HepG2 (cell line): Measurements from ENCODE around the gene RHOT2. TPM values are rescaled to one million over a fixed set of nuclear protein-coding genes. Genes with fewer than 3 reads are reported as not detected.

Experiments
- GFI1 ChIP-seq: sonication (generic); formaldehyde crosslinking; IDR thresholded peaks from 2 replicates; pipeline ENCODE4 v1.5.0; 2020; ENCODE audit warnings: missing genetic modification reagents, mild to moderate bottlenecking, borderline replicate concordance
- HDAC2 ChIP-seq: sonication (generic); formaldehyde crosslinking; IDR thresholded peaks from 2 replicates; pipeline ENCODE4 v1.4.0; 2020; ENCODE audit warnings: missing genetic modification reagents
- HNRNPUL1 ChIP-seq: fragments of 200-400 bp; formaldehyde crosslinking; IDR thresholded peaks from 2 replicates; pipeline ENCODE4 v1.6.1; 2017; ENCODE audit warnings: low read depth, mild to moderate bottlenecking, low read length, moderate library complexity
- IKZF1 ChIP-seq: fragments of 450-650 bp; IDR thresholded peaks from 2 replicates; pipeline ENCODE4 v1.7.1; 2016
- KDM6A ChIP-seq: IDR thresholded peaks from 2 replicates; pipeline ENCODE4 v1.6.1; 2016; ENCODE audit warnings: low read depth
- KLF15 ChIP-seq: sonication (generic); formaldehyde crosslinking; IDR thresholded peaks from 2 replicates; pipeline ENCODE4 v1.8.1; 2023; ENCODE audit warnings: borderline replicate concordance, mild to moderate bottlenecking, inconsistent platforms, missing genetic modification reagents, mixed read lengths
- MAZ ChIP-seq, 2 experiments: sonication (generic) in 1 of 2; formaldehyde crosslinking in 1 of 2; IDR thresholded peaks; 2 replicates each; pipeline versions ENCODE4 v1.5.0 to v1.6.1; 2012 to 2020; ENCODE audit warnings: low read depth in 2 of 2, mild to moderate bottlenecking in 2 of 2, borderline replicate concordance in 1 of 2, improper control_type of control experiment in 1 of 2, low read length in 1 of 2, missing genetic modification reagents in 1 of 2, moderate library complexity in 1 of 2
- MTA1 ChIP-seq: sonication (generic); formaldehyde crosslinking; IDR thresholded peaks from 2 replicates; pipeline ENCODE4 v1.4.0; 2020; ENCODE audit warnings: missing genetic modification reagents, mild to moderate bottlenecking, borderline replicate concordance
- NFE2 ChIP-seq: sonication (generic); formaldehyde crosslinking; IDR thresholded peaks from 2 replicates; pipeline ENCODE4 v1.4.0; 2020; ENCODE audit warnings: missing genetic modification reagents
- SPEN ChIP-seq: sonication (generic); formaldehyde crosslinking; IDR thresholded peaks from 2 replicates; pipeline ENCODE4 v1.5.1; 2020; ENCODE audit warnings: low read depth, mild to moderate bottlenecking, missing genetic modification reagents
- TCF7L2 ChIP-seq: IDR thresholded peaks from 2 replicates; pipeline ENCODE4 v1.6.1; 2011; ENCODE audit warnings: mild to moderate bottlenecking, low read depth, low read length, moderate library complexity
- TGIF2 ChIP-seq: IDR thresholded peaks from 2 replicates; pipeline ENCODE4 v1.6.1; 2016; ENCODE audit warnings: control low read depth, missing compliant biosample characterization
- TP53 ChIP-seq: sonication (generic); formaldehyde crosslinking; conservative IDR thresholded peaks from 2 replicates; pipeline ENCODE4 v1.4.0; 2020; ENCODE audit warnings: missing genetic modification reagents
- ZC3H13 ChIP-seq: sonication (generic); formaldehyde crosslinking; IDR thresholded peaks from 2 replicates; pipeline ENCODE4 v1.8.1; 2023; ENCODE audit warnings: mild to moderate bottlenecking, missing genetic modification reagents, moderate library complexity
- ZNF513 ChIP-seq: sonication (generic); formaldehyde crosslinking; conservative IDR thresholded peaks from 2 replicates; pipeline ENCODE4 v1.5.0; 2020; ENCODE audit warnings: missing genetic modification reagents
- ZNF552 ChIP-seq: sonication (generic); formaldehyde crosslinking; IDR thresholded peaks from 2 replicates; pipeline ENCODE4 v1.9.0; 2022; ENCODE audit warnings: missing genetic modification reagents, mild to moderate bottlenecking, borderline replicate concordance
- ZNF564 ChIP-seq: sonication (generic); formaldehyde crosslinking; IDR thresholded peaks from 2 replicates; pipeline ENCODE4 v1.8.1; 2023; ENCODE audit warnings: mild to moderate bottlenecking, missing genetic modification reagents
- ZNF674 ChIP-seq: sonication (generic); formaldehyde crosslinking; IDR thresholded peaks from 2 replicates; pipeline ENCODE4 v1.5.0; 2020; ENCODE audit warnings: low read depth, mild to moderate bottlenecking, missing genetic modification reagents
- ZNF703 ChIP-seq: sonication (generic); formaldehyde crosslinking; IDR thresholded peaks from 2 replicates; pipeline ENCODE4 v1.5.1; 2020; ENCODE audit warnings: missing genetic modification reagents, mild to moderate bottlenecking, moderate library complexity, borderline replicate concordance
- ZXDC ChIP-seq: sonication (generic); formaldehyde crosslinking; IDR thresholded peaks from 2 replicates; pipeline ENCODE4 v1.5.0; 2020; ENCODE audit warnings: mild to moderate bottlenecking, missing genetic modification reagents
- polyA plus RNA-seq, 8 experiments: library from polyadenylated mRNA; depleted of rRNA in 3 of 8; stranded (reverse) in 7 of 8; unstranded in 1 of 8; fragments of >200 nt; fragmentation: Illumina TruSeq in 4 of 8; extraction: Trizol in 4 of 8; gene quantifications; 2 replicates each; pipeline versions ENCODE4 v1.2.1 to v1.2.3, GENCODE V29; 2011 to 2016; ENCODE audit warnings: low read depth in 4 of 8, missing spikeins in 1 of 8, mixed read lengths in 1 of 8; ENCODE audit not compliant: insufficient read depth in 1 of 8
- total RNA-seq, 5 experiments: library from RNA; depleted of rRNA; stranded (reverse); fragments of >200 nt; fragmentation: Illumina TruSeq; extraction: Trizol; gene quantifications; 2 replicates each; pipeline ENCODE4 v1.2.3, GENCODE V29; 2016; ENCODE audit warnings: low read depth in 1 of 5

RHOT2 gene
- total and polyA plus RNA-seq, 2 of the 13 experiments (the other 11 are each of a cell fraction or from before 2014, with no cell fraction given), result 63.6 to 76.9 TPM

GRCh38 chr16:630815-631405 is 37.0 kb upstream of the RHOT2 start, which contains the start of gene WFIKKN1 (continued):
- TF ChIP-seq ZNF703 (CRISPR knock-in tag), result no peak
- TF ChIP-seq IKZF1, result no peak
- no peak for TF ChIP-seq KLF15 (CRISPR knock-in tag)
- TF ChIP-seq ZXDC (CRISPR knock-in tag), result no peak
- TF ChIP-seq TP53, result no peak
- no peak for TF ChIP-seq NFE2 (CRISPR knock-in tag)
- TF ChIP-seq ZNF513 (CRISPR knock-in tag), result no peak
- 0 out of 2 replicates have a peak, but pooled peaks have one; percentile 8 for TF ChIP-seq GFI1 (CRISPR knock-in tag)
- no peak for TF ChIP-seq KDM6A
- TF ChIP-seq MAZ (IDR thresholded peaks at IDR 0.05; ENCODE audit: borderline replicate concordance, low read depth, low read length), result no peak
- TF ChIP-seq MAZ (CRISPR knock-in tag; IDR thresholded peaks at IDR 0.05; ENCODE audit: low read depth), result peak; percentile 87
- TF ChIP-seq ZNF674 (CRISPR knock-in tag), result no peak
- TF ChIP-seq TGIF2 (CRISPR knock-in tag), result no peak; the same call in 1 of the 2 replicates
- 0 out of 2 replicates have a peak, but pooled peaks have one; percentile 13 for TF ChIP-seq ZC3H13
- no peak for TF ChIP-seq TCF7L2
- no peak for TF ChIP-seq HDAC2
- TF ChIP-seq SPEN, result peak; percentile 44; the same call in 1 of the 2 replicates
- TF ChIP-seq HNRNPUL1, result no peak
- TF ChIP-seq ZNF552 (CRISPR knock-in tag), result no peak
- TF ChIP-seq MTA1, result no peak; the same call in 1 of the 2 replicates
- TF ChIP-seq ZNF564, result 0 out of 2 replicates have a peak, but pooled peaks have one; percentile 59
